Brain microvascular endothelial cell (primary cell): ENCODE results near the gene TSPEAR.

Experiments
- DNase-seq: peaks from one replicate; pipeline ENCODE4 v3.0.0-alpha.2; 2020
- H3K27ac ChIP-seq: fragments of 250-450 bp; sonication (Bioruptor Pico); 2 replicates; pipeline ENCODE4 v1.5.1; 2020; ENCODE audit warnings: mild to moderate bottlenecking, moderate library complexity
- H3K27me3 ChIP-seq: fragments of 250-450 bp; sonication (Bioruptor Pico); replicated peaks from 2 replicates; pipeline ENCODE4 v1.5.1; 2020; ENCODE audit warnings: mild to moderate bottlenecking
- H3K36me3 ChIP-seq: fragments of 250-450 bp; sonication (Bioruptor Pico); replicated peaks from 2 replicates; pipeline ENCODE4 v1.5.1; 2020; ENCODE audit warnings: mild to moderate bottlenecking
- H3K4me3 ChIP-seq: 2 replicates; pipeline ENCODE4 v1.5.1; 2011; ENCODE audit warnings: low read depth, mild to moderate bottlenecking, control low read depth, low read length, moderate library complexity
- in situ Hi-C: cut with HindIII; loops from 2 replicates; pipeline ENCODE4 v1.10.0; 2017; ENCODE audit warnings: low sequenced_read_pairs, low pct_ligation_motif_present
- TF ChIP-seq, protein P1 (sequence below): IDR thresholded peaks from 2 replicates; pipeline ENCODE4 v1.5.1; 2011; ENCODE audit warnings: low read depth, mild to moderate bottlenecking, moderate library complexity, low read length, control low read depth, inconsistent platforms; ENCODE audit errors: missing control alignments

The TSPEAR gene

DNA sequence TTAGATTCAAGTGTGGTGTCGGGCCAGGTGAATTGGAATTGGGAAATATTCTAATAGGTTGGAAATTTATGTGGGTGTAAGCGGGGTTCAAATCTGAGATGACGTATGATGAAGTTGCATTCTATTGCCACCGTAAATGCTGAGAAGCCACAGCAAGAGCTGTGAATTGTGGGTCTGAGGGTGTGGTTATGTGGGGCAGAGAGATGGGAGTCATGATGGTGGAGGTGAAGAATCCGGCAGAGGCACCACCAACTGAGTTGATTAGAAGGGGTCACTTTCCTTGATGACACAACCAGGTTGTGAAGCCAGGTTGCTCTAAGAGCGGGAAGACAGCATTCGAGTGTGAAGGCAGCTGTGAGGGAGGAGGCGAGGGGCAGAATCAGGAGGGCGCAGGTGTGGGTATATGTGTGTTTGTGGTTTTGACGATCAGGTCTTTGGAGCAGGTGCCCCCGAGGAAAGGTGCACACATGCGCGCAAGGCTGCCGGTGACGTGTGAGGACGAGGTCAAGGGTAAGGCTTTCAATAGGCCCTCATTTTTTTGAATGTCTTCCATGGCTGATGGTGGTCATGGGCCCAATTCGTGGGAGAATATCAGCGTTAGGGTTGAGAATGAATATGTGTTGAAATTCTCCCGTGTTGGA, 237.3 kb downstream of the TSPEAR start:
- Histone ChIP-seq H3K4me3 (no peak overlapping the region), H3K36me3 (no peaks in the 10 kb centered on the region), H3K27ac (no peak overlapping the region), H3K27me3 (no peaks in the 10 kb centered on the region)
- TF ChIP-seq, protein P1, sequence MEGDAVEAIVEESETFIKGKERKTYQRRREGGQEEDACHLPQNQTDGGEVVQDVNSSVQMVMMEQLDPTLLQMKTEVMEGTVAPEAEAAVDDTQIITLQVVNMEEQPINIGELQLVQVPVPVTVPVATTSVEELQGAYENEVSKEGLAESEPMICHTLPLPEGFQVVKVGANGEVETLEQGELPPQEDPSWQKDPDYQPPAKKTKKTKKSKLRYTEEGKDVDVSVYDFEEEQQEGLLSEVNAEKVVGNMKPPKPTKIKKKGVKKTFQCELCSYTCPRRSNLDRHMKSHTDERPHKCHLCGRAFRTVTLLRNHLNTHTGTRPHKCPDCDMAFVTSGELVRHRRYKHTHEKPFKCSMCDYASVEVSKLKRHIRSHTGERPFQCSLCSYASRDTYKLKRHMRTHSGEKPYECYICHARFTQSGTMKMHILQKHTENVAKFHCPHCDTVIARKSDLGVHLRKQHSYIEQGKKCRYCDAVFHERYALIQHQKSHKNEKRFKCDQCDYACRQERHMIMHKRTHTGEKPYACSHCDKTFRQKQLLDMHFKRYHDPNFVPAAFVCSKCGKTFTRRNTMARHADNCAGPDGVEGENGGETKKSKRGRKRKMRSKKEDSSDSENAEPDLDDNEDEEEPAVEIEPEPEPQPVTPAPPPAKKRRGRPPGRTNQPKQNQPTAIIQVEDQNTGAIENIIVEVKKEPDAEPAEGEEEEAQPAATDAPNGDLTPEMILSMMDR = no peak
- in situ Hi-C loops = no loop called here
- no peak for DNase-seq

GRCh38 chr21:44471996-44472395, 239.4 kb downstream of the TSPEAR start:
- H3K4me3 ChIP-seq = no peak overlapping the region
- no peak overlapping the region for H3K27ac ChIP-seq
- TF ChIP-seq, protein P1 = no peak
- H3K36me3 ChIP-seq = no peaks in the 10 kb centered on the region
- no peak for DNase-seq
- H3K27me3 ChIP-seq = no peaks in the 10 kb centered on the region
- in situ Hi-C loops = no loop called here

- no peaks in the 10 kb centered on the region for H3K36me3 ChIP-seq
- TF ChIP-seq, protein P1 = no peak
- no peak overlapping the region for H3K27ac ChIP-seq
- H3K27me3 ChIP-seq = no peaks in the 10 kb centered on the region
- in situ Hi-C loops = no loop called here
- H3K4me3 ChIP-seq = no peak overlapping the region
- no peak for DNase-seq
Measured at GRCh38 chr21:44471341-44471740, 240.0 kb downstream of the TSPEAR start.

DNA sequence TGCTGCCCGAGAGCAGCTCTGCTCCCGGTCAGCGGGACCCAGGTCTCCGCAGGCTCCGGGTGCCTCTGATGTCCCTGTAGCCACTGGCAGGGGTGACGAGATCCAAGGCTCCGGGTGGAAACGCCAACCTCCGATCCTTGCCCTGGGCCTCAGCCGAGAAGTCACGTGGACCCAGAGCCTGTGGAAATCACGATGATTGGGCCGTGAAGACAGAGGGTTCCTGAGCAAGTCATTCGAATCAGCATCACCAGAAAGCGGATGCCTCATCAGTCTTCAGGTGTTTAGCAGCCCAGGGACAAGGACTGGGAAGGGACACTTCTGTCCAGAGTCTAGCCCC, 243.5 kb downstream of the TSPEAR start:
- no peaks in the 10 kb centered on the region for H3K27me3 ChIP-seq
- TF ChIP-seq, protein P1 = no peak
- no peak overlapping the region for H3K27ac ChIP-seq
- H3K36me3 ChIP-seq = no peaks in the 10 kb centered on the region
- DNase-seq = no peak
- in situ Hi-C loops = no loop called here
- no peak overlapping the region for H3K4me3 ChIP-seq

- in situ Hi-C loops = no loop called here
- TF ChIP-seq, protein P1 = no peak
- Histone ChIP-seq H3K27me3 (no peaks in the 10 kb centered on the region), H3K4me3 (no peak overlapping the region), H3K27ac (no peak overlapping the region), H3K36me3 (no peaks in the 10 kb centered on the region)
- no peak for DNase-seq
Measured at GRCh38 chr21:44466996-44467858, 244.1 kb downstream of the TSPEAR start.
